GM12878 (cell line): Measurements from ENCODE around the gene OSCP1.

Experiments used
- BCL3 ChIP-seq: IDR thresholded peaks from 2 replicates; pipeline ENCODE4 v1.6.1; 2011; ENCODE audit warnings: borderline replicate concordance, low read depth, mild to moderate bottlenecking, moderate library complexity, low read length; ENCODE audit not compliant: insufficient read depth, poor library complexity, severe bottlenecking
- CHD2 ChIP-seq: IDR thresholded peaks from 2 replicates; pipeline ENCODE4 v1.6.1; 2011; ENCODE audit warnings: low read depth, low read length, improper control_type of control experiment, borderline replicate concordance
- JUND ChIP-seq: IDR thresholded peaks from 2 replicates; pipeline ENCODE4 v1.6.1; 2012; ENCODE audit warnings: low read depth, mild to moderate bottlenecking, low read length, improper control_type of control experiment, moderate library complexity
- MAX ChIP-seq: IDR thresholded peaks from 2 replicates; pipeline ENCODE4 v1.6.1; 2012; ENCODE audit warnings: low read depth, low read length, improper control_type of control experiment
- NR2C2 ChIP-seq: IDR thresholded peaks from 2 replicates; pipeline ENCODE4 v1.6.1; 2011; ENCODE audit warnings: borderline replicate concordance, low read depth; ENCODE audit not compliant: control insufficient read depth, insufficient read length
- POLR2A ChIP-seq: IDR thresholded peaks from 2 replicates; pipeline ENCODE4 v1.6.1; 2011; ENCODE audit warnings: low read depth, mild to moderate bottlenecking, low read length
- USF2 ChIP-seq: IDR thresholded peaks from 2 replicates; pipeline ENCODE4 v1.6.1; 2011; ENCODE audit warnings: low read depth, low read length, improper control_type of control experiment, borderline replicate concordance
- TF ChIP-seq, protein P1 (sequence below), 3 experiments: IDR thresholded peaks in 2 of 3; conservative IDR thresholded peaks in 1 of 3; 2 replicates each; pipeline ENCODE4 v1.5.1; 2011; ENCODE audit warnings: low read depth in 3 of 3, low read length in 3 of 3, mild to moderate bottlenecking in 3 of 3, control low read depth in 2 of 3, moderate library complexity in 2 of 3, inconsistent platforms in 1 of 3, mixed read lengths in 1 of 3; ENCODE audit not compliant: control insufficient read depth in 2 of 3, insufficient read depth in 1 of 3; ENCODE audit errors: extremely low read depth in 1 of 3
- TF ChIP-seq, protein P2 (sequence below): IDR thresholded peaks from 2 replicates; pipeline ENCODE4 v1.6.1; 2011; ENCODE audit warnings: mild to moderate bottlenecking, low read depth, low read length, moderate library complexity; ENCODE audit not compliant: insufficient replicate concordance

DNA sequence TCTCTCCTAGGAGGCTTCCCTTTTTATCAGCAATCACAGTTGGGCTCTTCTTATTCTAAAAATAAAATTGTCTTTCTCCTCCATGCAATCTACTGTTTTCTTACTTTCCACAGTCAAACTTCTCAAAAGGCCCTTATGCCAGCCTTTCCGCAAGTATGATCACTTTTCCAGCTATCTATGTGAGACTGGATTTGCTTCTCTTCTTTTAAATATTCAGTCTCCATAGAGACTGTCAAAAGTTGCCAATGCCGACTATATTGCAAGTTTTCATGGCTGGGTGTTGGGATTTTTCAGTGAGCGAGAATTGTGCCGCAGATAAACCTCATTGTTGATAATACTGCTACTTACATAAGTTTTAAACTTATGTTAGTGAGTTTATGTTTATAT lies 47.8 kb downstream of the OSCP1 start:
- no peak for TF ChIP-seq USF2
- no peak for TF ChIP-seq POLR2A
- TF ChIP-seq, protein P1, sequence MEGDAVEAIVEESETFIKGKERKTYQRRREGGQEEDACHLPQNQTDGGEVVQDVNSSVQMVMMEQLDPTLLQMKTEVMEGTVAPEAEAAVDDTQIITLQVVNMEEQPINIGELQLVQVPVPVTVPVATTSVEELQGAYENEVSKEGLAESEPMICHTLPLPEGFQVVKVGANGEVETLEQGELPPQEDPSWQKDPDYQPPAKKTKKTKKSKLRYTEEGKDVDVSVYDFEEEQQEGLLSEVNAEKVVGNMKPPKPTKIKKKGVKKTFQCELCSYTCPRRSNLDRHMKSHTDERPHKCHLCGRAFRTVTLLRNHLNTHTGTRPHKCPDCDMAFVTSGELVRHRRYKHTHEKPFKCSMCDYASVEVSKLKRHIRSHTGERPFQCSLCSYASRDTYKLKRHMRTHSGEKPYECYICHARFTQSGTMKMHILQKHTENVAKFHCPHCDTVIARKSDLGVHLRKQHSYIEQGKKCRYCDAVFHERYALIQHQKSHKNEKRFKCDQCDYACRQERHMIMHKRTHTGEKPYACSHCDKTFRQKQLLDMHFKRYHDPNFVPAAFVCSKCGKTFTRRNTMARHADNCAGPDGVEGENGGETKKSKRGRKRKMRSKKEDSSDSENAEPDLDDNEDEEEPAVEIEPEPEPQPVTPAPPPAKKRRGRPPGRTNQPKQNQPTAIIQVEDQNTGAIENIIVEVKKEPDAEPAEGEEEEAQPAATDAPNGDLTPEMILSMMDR (IDR thresholded peaks at IDR 0.05 in 2 of 3, conservative IDR thresholded peaks at IDR 0.05 in 1 of 3; ENCODE audit: control insufficient read depth in 2 of 3, extremely low read depth in 1 of 3, insufficient read depth in 1 of 3, low read depth in 3 of 3, low read length in 3 of 3): no peak
- TF ChIP-seq, protein P2, sequence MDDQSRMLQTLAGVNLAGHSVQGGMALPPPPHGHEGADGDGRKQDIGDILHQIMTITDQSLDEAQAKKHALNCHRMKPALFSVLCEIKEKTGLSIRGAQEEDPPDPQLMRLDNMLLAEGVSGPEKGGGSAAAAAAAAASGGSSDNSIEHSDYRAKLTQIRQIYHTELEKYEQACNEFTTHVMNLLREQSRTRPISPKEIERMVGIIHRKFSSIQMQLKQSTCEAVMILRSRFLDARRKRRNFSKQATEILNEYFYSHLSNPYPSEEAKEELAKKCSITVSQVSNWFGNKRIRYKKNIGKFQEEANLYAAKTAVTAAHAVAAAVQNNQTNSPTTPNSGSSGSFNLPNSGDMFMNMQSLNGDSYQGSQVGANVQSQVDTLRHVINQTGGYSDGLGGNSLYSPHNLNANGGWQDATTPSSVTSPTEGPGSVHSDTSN: no peak
- TF ChIP-seq NR2C2: no peak
- TF ChIP-seq BCL3: no peak
- no peak for TF ChIP-seq CHD2
- TF ChIP-seq JUND: no peak
- no peak for TF ChIP-seq MAX
